ENCODE data around the gene CDK5R1. TPM values are rescaled to one million over a fixed set of nuclear protein-coding genes. Genes with fewer than 3 reads are reported as not detected.

The CDK5R1 gene
- total RNA-seq, 1 experiment from 2014 or later: 9.9 TPM

- TF ChIP-seq, protein P1, sequence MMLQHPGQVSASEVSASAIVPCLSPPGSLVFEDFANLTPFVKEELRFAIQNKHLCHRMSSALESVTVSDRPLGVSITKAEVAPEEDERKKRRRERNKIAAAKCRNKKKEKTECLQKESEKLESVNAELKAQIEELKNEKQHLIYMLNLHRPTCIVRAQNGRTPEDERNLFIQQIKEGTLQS (CRISPR knock-in tag; conservative IDR thresholded peaks at IDR 0.05): no peak
Observed at GRCh38 chr17:32498391-32498790, 11.6 kb downstream of the CDK5R1 start (continued).

GRCh38 chr17:32502013-32502412 lies 15.2 kb downstream of the CDK5R1 start:
- Mint-ChIP-seq H3K4me3 (no peak overlapping the region), H3K4me1 (peaks cover 20% of the 10 kb centered on the region), H3K36me3 (no peaks in the 10 kb centered on the region), H3K27me3 (ENCODE audit: low read depth) (no peaks in the 10 kb centered on the region), H3K27ac (no peak overlapping the region), H3K9me3 (no peaks in the 10 kb centered on the region)
- ATAC-seq: no peak
- POLR2A ChIA-PET: interaction anchor here (0.6 kb wide), 1 partner anchor 101 kb away, joined by 4 read pairs; no protein-coding TSS in a partner anchor
- no peak for TF ChIP-seq NFATC4 (CRISPR knock-in tag; IDR thresholded peaks at IDR 0.05)
- TF ChIP-seq, protein P2, sequence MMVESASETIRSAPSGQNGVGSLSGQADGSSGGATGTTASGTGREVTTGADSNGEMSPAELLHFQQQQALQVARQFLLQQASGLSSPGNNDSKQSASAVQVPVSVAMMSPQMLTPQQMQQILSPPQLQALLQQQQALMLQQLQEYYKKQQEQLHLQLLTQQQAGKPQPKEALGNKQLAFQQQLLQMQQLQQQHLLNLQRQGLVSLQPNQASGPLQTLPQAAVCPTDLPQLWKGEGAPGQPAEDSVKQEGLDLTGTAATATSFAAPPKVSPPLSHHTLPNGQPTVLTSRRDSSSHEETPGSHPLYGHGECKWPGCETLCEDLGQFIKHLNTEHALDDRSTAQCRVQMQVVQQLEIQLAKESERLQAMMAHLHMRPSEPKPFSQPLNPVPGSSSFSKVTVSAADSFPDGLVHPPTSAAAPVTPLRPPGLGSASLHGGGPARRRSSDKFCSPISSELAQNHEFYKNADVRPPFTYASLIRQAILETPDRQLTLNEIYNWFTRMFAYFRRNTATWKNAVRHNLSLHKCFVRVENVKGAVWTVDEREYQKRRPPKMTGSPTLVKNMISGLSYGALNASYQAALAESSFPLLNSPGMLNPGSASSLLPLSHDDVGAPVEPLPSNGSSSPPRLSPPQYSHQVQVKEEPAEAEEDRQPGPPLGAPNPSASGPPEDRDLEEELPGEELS (CRISPR knock-in tag; IDR thresholded peaks at IDR 0.05): no peak
- no peak for TF ChIP-seq ESRRA (CRISPR knock-in tag; IDR thresholded peaks at IDR 0.05; ENCODE audit: borderline replicate concordance)
- TF ChIP-seq GRHL2 (CRISPR knock-in tag; IDR thresholded peaks at IDR 0.05; ENCODE audit: insufficient replicate concordance, severe bottlenecking): no peak
- TF ChIP-seq USF2 (CRISPR knock-in tag; IDR thresholded peaks at IDR 0.05): no peak
- TF ChIP-seq CBFB (CRISPR knock-in tag; IDR thresholded peaks at IDR 0.05; ENCODE audit: low read depth): no peak
- TF ChIP-seq ZBTB43 (CRISPR knock-in tag; IDR thresholded peaks at IDR 0.05): no peak
- TF ChIP-seq SP1 (CRISPR knock-in tag; conservative IDR thresholded peaks at IDR 0.05): no peak
- no peak for TF ChIP-seq NR2C2 (CRISPR knock-in tag; IDR thresholded peaks at IDR 0.05)
- TF ChIP-seq ZNF121 (CRISPR knock-in tag; IDR thresholded peaks at IDR 0.05): no peak
- TF ChIP-seq, protein P3, sequence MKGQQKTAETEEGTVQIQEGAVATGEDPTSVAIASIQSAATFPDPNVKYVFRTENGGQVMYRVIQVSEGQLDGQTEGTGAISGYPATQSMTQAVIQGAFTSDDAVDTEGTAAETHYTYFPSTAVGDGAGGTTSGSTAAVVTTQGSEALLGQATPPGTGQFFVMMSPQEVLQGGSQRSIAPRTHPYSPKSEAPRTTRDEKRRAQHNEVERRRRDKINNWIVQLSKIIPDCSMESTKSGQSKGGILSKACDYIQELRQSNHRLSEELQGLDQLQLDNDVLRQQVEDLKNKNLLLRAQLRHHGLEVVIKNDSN (CRISPR knock-in tag; IDR thresholded peaks at IDR 0.05): no peak
- no peak for TF ChIP-seq NFYB (CRISPR knock-in tag; conservative IDR thresholded peaks at IDR 0.05; ENCODE audit: low read depth)
- TF ChIP-seq PRDM15 (CRISPR knock-in tag; IDR thresholded peaks at IDR 0.05): no peak
- TF ChIP-seq ERG (CRISPR knock-in tag; IDR thresholded peaks at IDR 0.05): no peak
- DNase-seq (ENCODE audit: low spot score): no peak
- CTCF ChIA-PET: no interaction called here
